K562 (cell line): ENCODE measurements around the gene QARS1. TPM values are rescaled to one million over a fixed set of nuclear protein-coding genes. Genes with fewer than 3 reads are reported as not detected.
A peak's percentile ranks its signal among the peaks of the same experiment; 100 is the strongest.

Source experiments
- ATAC-seq: fragments of 200-7000 bp; cut with Tn5 transposase; 3 replicates; pipeline ENCODE4 v1.9.1; 2020; ENCODE audit warnings: moderate library complexity
- BruUV-seq: library from RNA; stranded (reverse); fragments of 400-500 nt; replicated peaks from 2 replicates; lab custom pipeline; 2021; lab: Mats Ljungman, UMichigan
- CTCF ChIA-PET: fragments of 300-600 bp; formaldehyde crosslinking; extraction: SDS; loops from one replicate; lab custom pipeline; 2021; ENCODE audit warnings: low intra/inter-chr PET ratio; lab: Yijun Ruan, JAX
- POLR2A ChIA-PET: fragments of 300-600, 350-650 bp; sonication (Branson Sonifier 250); formaldehyde crosslinking; extraction: SDS; loops from one replicate; lab custom pipeline; 2021; ENCODE audit warnings: antibody characterized with exemption, inconsistent platforms; lab: Yijun Ruan, JAX
- DNase-seq, 4 experiments: peaks; one replicate each; pipeline versions ENCODE4 v3.0.0 to v3.0.0-alpha.2; 2011 to 2018; ENCODE audit warnings: low spot score in 3 of 4, mixed read lengths in 3 of 4; ENCODE audit errors: extremely low read depth in 1 of 4
- FAIRE-seq: peaks from 2 replicates; lab custom pipeline; 2011; peaks lifted over from hg19 to GRCh38; lab: Jason Lieb, UNC
- H2AFZ ChIP-seq: 2 replicates; pipeline ENCODE4 v1.6.0; 2011; ENCODE audit warnings: low read depth, low read length, control low read depth, inconsistent platforms
- H3K27ac ChIP-seq: fragments of 200-600 bp; 3 replicates; pipeline ENCODE4 v1.8.0; 2011; ENCODE audit warnings: low read depth, mild to moderate bottlenecking, control low read depth, inconsistent platforms, low read length, moderate library complexity, mixed read lengths; ENCODE audit errors: extremely low read depth
- H3K27me3 ChIP-seq, 2 experiments: fragments of 300-600 bp in 1 of 2; 2 replicates in 1 of 2; 3 replicates in 1 of 2; pipeline versions ENCODE4 v1.6.0 to v1.8.0; 2011; ENCODE audit warnings: inconsistent platforms in 2 of 2, low read length in 2 of 2, mild to moderate bottlenecking in 1 of 2, mixed read lengths in 1 of 2, moderate library complexity in 1 of 2; ENCODE audit not compliant: control insufficient read depth in 2 of 2, insufficient read depth in 2 of 2
- H3K36me3 ChIP-seq: fragments of 300-600 bp; 3 replicates; pipeline ENCODE4 v1.8.0; 2011; ENCODE audit warnings: mild to moderate bottlenecking, low read length, inconsistent platforms; ENCODE audit not compliant: control insufficient read depth, insufficient read depth
- H3K4me1 ChIP-seq, 2 experiments: fragments of 200-600 bp in 1 of 2; replicated peaks in 1 of 2; 2 replicates in 1 of 2; 3 replicates in 1 of 2; pipeline versions ENCODE4 v1.5.1 to v1.8.0; 2011; ENCODE audit warnings: inconsistent platforms in 2 of 2, low read length in 2 of 2, mild to moderate bottlenecking in 1 of 2, mixed read lengths in 1 of 2, moderate library complexity in 1 of 2; ENCODE audit not compliant: control insufficient read depth in 2 of 2, insufficient read depth in 2 of 2
- H3K4me2 ChIP-seq: 2 replicates; pipeline ENCODE4 v1.6.1; 2011; ENCODE audit warnings: low read length, control low read depth, inconsistent platforms, mixed read lengths; ENCODE audit not compliant: insufficient read depth
- H3K4me3 ChIP-seq: fragments of 200-600 bp; sonication (generic), shearing (Covaris generic); 2 replicates; pipeline ENCODE4 v1.5.1; 2016; ENCODE audit warnings: control low read depth, inconsistent platforms
- H3K79me2 ChIP-seq: fragments of 200-600 bp; 3 replicates; pipeline ENCODE4 v1.8.0; 2011; ENCODE audit warnings: low read length, inconsistent platforms; ENCODE audit not compliant: control insufficient read depth, insufficient read depth
- H3K9ac ChIP-seq, 2 experiments: 2 replicates each; pipeline versions ENCODE4 v1.6.0 to v1.6.1; 2011; ENCODE audit warnings: low read depth in 2 of 2, low read length in 2 of 2, control low read depth in 1 of 2, inconsistent platforms in 1 of 2, mild to moderate bottlenecking in 1 of 2, mixed read lengths in 1 of 2; ENCODE audit not compliant: insufficient read depth in 1 of 2
- H3K9me1 ChIP-seq: one replicate; pipeline ENCODE4 v1.6.0; 2011; ENCODE audit warnings: inconsistent platforms, mild to moderate bottlenecking, low read length, moderate library complexity; ENCODE audit not compliant: control insufficient read depth, insufficient read depth
- H3K9me3 ChIP-seq: replicated peaks from 2 replicates; pipeline ENCODE4 v1.5.1; 2011; ENCODE audit warnings: low read depth, low read length, inconsistent platforms; ENCODE audit not compliant: control insufficient read depth, insufficient read depth
- H4K20me1 ChIP-seq: replicated peaks from 2 replicates; pipeline ENCODE4 v1.6.1; 2011; ENCODE audit warnings: low read length, inconsistent platforms, mixed read lengths; ENCODE audit not compliant: control insufficient read depth, insufficient read depth
- CAMTA2 ChIP-seq: fragments of 250-450 bp; sonication (Bioruptor Pico); conservative IDR thresholded peaks from 2 replicates; pipeline ENCODE4 v1.5.1; 2022
- GMEB1 ChIP-seq: fragments of 250-450 bp; sonication (Bioruptor Pico); IDR thresholded peaks from 2 replicates; pipeline ENCODE4 v1.4.0; 2020; ENCODE audit warnings: mild to moderate bottlenecking
- KLF13 ChIP-seq: fragments of 450-650 bp; IDR thresholded peaks from 2 replicates; pipeline ENCODE4 v1.6.1; 2016; ENCODE audit warnings: missing genetic modification characterization, low read depth, mild to moderate bottlenecking, missing compliant biosample characterization, moderate library complexity, borderline replicate concordance
- POLR2G ChIP-seq: fragments of 200-400 bp; formaldehyde crosslinking; IDR thresholded peaks from 2 replicates; pipeline ENCODE4 v1.6.1; 2017; ENCODE audit warnings: low read depth, mild to moderate bottlenecking, antibody characterized with exemption, low read length, moderate library complexity
- RFX7 ChIP-seq: fragments of 250-450 bp; sonication (Bioruptor Pico); IDR thresholded peaks from 2 replicates; pipeline ENCODE4 v1.5.1; 2021; ENCODE audit warnings: mild to moderate bottlenecking
- STAT6 ChIP-seq: sonication (generic); formaldehyde crosslinking; IDR thresholded peaks from 2 replicates; pipeline ENCODE4 v1.8.1; 2023; ENCODE audit warnings: mild to moderate bottlenecking, missing genetic modification reagents
- TFAP4 ChIP-seq: sonication (generic); formaldehyde crosslinking; IDR thresholded peaks from 2 replicates; pipeline ENCODE4 v1.8.0; 2022; ENCODE audit warnings: missing genetic modification reagents, mild to moderate bottlenecking, moderate library complexity, borderline replicate concordance
- TGIF2 ChIP-seq: sonication (generic); formaldehyde crosslinking; IDR thresholded peaks from 2 replicates; pipeline ENCODE4 v1.8.1; 2022; ENCODE audit warnings: mild to moderate bottlenecking, missing genetic modification reagents, moderate library complexity
- WGBS: fragments of 100-300 bp; shearing (Covaris generic); methylation state at CpG from one replicate; pipeline ENCODE4 v1.1.6; 2016; ENCODE audit warnings: low coverage, mixed read lengths; ENCODE audit not compliant: insufficient coverage; ENCODE audit errors: missing lambda C conversion rate; 5-methylcytosine and 5-hydroxymethylcytosine counted together
- in situ Hi-C: fragments of 300-500 bp; cut with MboI; formaldehyde crosslinking; loops from 4 replicates; pipeline ENCODE4 v1.15.0; 2018; ENCODE audit warnings: inconsistent platforms, mixed read lengths
- intact Hi-C: fragments of 100-400 bp; cut with micrococcal nuclease; formaldehyde crosslinking; loops from 2 replicates; pipeline ENCODE4 v1.14.2; 2022
- polyA plus RNA-seq, 8 experiments: library from polyadenylated mRNA; depleted of rRNA in 4 of 8; stranded (reverse) in 5 of 8; unstranded in 3 of 8; fragments of >200 nt; fragmentation: Nextera tagmentation in 2 of 8; fragmentation: Illumina TruSeq in 1 of 8; extraction: Ambion mirVana in 2 of 8; extraction: Trizol in 1 of 8; gene quantifications; 2 replicates each; pipeline versions ENCODE4 v1.2.1 to v1.2.3, GENCODE V29; 2011 to 2014; ENCODE audit warnings: inconsistent platforms in 1 of 8, missing spikeins in 1 of 8
- total RNA-seq, 7 experiments: library from RNA; depleted of rRNA in 6 of 7; stranded (reverse); fragments of >200 nt in 6 of 7; fragmentation: Illumina TruSeq in 2 of 7; extraction: Trizol in 2 of 7; gene quantifications; 2 replicates each; pipeline versions ENCODE4 v1.2.1 to v1.2.3, GENCODE V29; 2011 to 2021; ENCODE audit warnings: low replicate concordance in 1 of 7

The QARS1 gene
- total and polyA plus RNA-seq, 9 of the 15 experiments (the other 6 are each of a cell fraction or from before 2014, with no cell fraction given) = 148 to 310 (median 273) TPM

- Histone ChIP-seq H3K27me3 (no peaks in the 10 kb centered on the region), H4K20me1 (no peaks in the 10 kb centered on the region)
- no peak for FAIRE-seq
- in situ Hi-C loops = no loop called here
- no peak for TF ChIP-seq TFAP4 (CRISPR knock-in tag)
- TF ChIP-seq POLR2G = peak; percentile 28; the same call in 1 of the 2 replicates
- TF ChIP-seq, all 486 proteins: peak for 1
- Histone ChIP-seq H3K4me1 (no peaks in the 10 kb centered on the region), H3K9me3 (no peaks in the 10 kb centered on the region), H3K27ac (no peak overlapping the region), H3K9ac (no peak overlapping the region), H3K9me1 (no peaks in the 10 kb centered on the region), H3K4me3 (no peak overlapping the region), H3K79me2 (peaks cover 31% of the 10 kb centered on the region), H3K4me2 (no peak overlapping the region), H2AFZ (no peak overlapping the region), H3K36me3 (peaks cover 75% of the 10 kb centered on the region; the same call in 2 of the 3 replicates)
- DNase-seq (no peak), ATAC-seq (no peak)
- intact Hi-C loops = no loop called here
- no TSS peak for BruUV-seq
- WGBS = 94% methylated on average over 11 of the region's 13 CpGs
- CTCF ChIA-PET = no interaction called here
- POLR2A ChIA-PET = interaction anchor here (0.7 to 2.9 kb wide), 2 partner anchors 16 to 17 kb away, joined by 6 to 10 read pairs; partner anchors contain the start of gene QRICH1
Measured at GRCh38 chr3:49076116-49076515, 28.4 kb downstream of the QARS1 start.

- Histone ChIP-seq H2AFZ (no peak overlapping the region), H3K36me3 (peaks cover 57% of the 10 kb centered on the region; the same call in 2 of the 3 replicates), H3K9me3 (no peaks in the 10 kb centered on the region), H3K79me2 (peaks cover 18% of the 10 kb centered on the region), H3K9me1 (no peaks in the 10 kb centered on the region), H4K20me1 (no peaks in the 10 kb centered on the region), H3K27me3 (no peaks in the 10 kb centered on the region), H3K4me2 (no peak overlapping the region), H3K9ac (no peak overlapping the region), H3K4me3 (no peak overlapping the region), H3K27ac (no peak overlapping the region), H3K4me1 (peaks cover 3 to 12% of the 10 kb centered on the region in 2 experiments; a peak in 4 of 5 replicates)
- WGBS = 100% methylated on average over 6 of the region's 7 CpGs
- CTCF ChIA-PET = no interaction called here
- POLR2A ChIA-PET = interaction anchor here (0.6 to 1.2 kb wide), 3 partner anchors 32 to 1180 kb away, joined by 3 to 5 read pairs (median 4); no protein-coding TSS in a partner anchor
- DNase-seq (no peak), ATAC-seq (no peak), FAIRE-seq (no peak)
- in situ Hi-C loops = no loop called here
- intact Hi-C loops = no loop called here
- no TSS peak for BruUV-seq
- no peak for TF ChIP-seq RFX7 (CRISPR knock-in tag)
- TF ChIP-seq KLF13 = no peak
- no peak for TF ChIP-seq GMEB1 (CRISPR knock-in tag)
- TF ChIP-seq STAT6 (CRISPR knock-in tag) = no peak
- no peak for TF ChIP-seq TGIF2 (CRISPR knock-in tag)
- TF ChIP-seq CAMTA2 = no peak
Measured at GRCh38 chr3:49058011-49058410, 46.5 kb downstream of the QARS1 start.
